HL-60 (cell line): ENCODE data around the gene HNRNPC.
A peak's percentile ranks its signal among the peaks of the same experiment; 100 is the strongest.

Source experiments
- DNase-seq, 2 experiments: peaks; one replicate each; pipeline ENCODE4 v3.0.0-alpha.2; 2010 to 2020; ENCODE audit warnings: low read depth in 1 of 2, low spot score in 1 of 2
- H3K27ac ChIP-seq: fragments of 250-450 bp; sonication (Bioruptor Pico); replicated peaks from 2 replicates; pipeline ENCODE4 v1.5.1; 2020; ENCODE audit warnings: mild to moderate bottlenecking, moderate library complexity
- H3K27me3 ChIP-seq: fragments of 250-450 bp; sonication (Bioruptor Pico); 2 replicates; pipeline ENCODE4 v1.5.1; 2021; ENCODE audit warnings: mild to moderate bottlenecking, moderate library complexity; ENCODE audit not compliant: insufficient read depth, poor library complexity, severe bottlenecking
- H3K4me3 ChIP-seq: replicated peaks from 2 replicates; pipeline ENCODE4 v1.5.1; 2011; ENCODE audit warnings: mild to moderate bottlenecking, control low read depth, low read length; ENCODE audit not compliant: insufficient read depth
- GABPA ChIP-seq: IDR thresholded peaks from 2 replicates; pipeline ENCODE4 v1.6.1; 2012; ENCODE audit warnings: low read depth
- POLR2AphosphoS5 ChIP-seq: IDR thresholded peaks from 2 replicates; pipeline ENCODE4 v1.6.1; 2012; ENCODE audit warnings: low read depth
- REST ChIP-seq: IDR thresholded peaks from 2 replicates; pipeline ENCODE4 v1.6.1; 2012; ENCODE audit warnings: low read depth; ENCODE audit not compliant: insufficient replicate concordance
- SPI1 ChIP-seq: IDR thresholded peaks from 2 replicates; pipeline ENCODE4 v1.6.1; 2012; ENCODE audit warnings: low read depth, mild to moderate bottlenecking, borderline replicate concordance
- TF ChIP-seq, protein P1 (sequence below): IDR thresholded peaks from one replicate; pipeline ENCODE4 v1.5.1; 2011; ENCODE audit warnings: low read length, control low read depth, inconsistent platforms; ENCODE audit not compliant: insufficient read depth

Gene HNRNPC

DNA sequence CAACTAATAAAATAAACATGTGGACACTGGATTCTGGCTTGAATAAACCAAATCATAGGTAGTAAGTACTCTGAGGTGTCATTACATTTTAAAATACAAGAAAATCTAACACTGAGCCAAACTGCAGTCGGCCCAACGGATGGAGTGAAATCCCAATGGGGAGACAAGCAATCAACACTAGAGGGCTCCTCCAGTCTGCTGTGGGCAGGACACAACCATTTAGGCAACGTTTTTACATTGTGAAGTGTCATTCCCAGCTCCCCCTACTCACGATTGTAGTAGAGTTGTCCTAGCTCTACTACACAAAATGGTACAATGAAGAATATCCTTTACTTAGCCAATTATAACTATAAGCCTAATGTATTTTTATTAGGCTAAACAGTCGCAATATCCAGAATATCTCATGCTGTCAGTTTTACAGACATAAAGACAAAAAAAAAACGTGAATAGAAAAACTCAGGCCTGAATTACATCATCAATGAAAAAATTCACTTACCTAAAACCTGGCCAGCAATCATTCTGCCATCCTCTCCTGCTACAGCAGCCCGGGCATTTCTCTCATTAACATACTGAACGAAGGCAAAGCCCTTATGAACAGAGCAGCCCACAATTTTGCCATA lies 35.7 kb downstream of the HNRNPC start:
- Histone ChIP-seq H3K27ac (no peak overlapping the region), H3K27me3 (no peaks in the 10 kb centered on the region), H3K4me3 (no peak overlapping the region)
- peak in 1 of 2 experiments; percentile 28 for DNase-seq
- TF ChIP-seq, protein P1, sequence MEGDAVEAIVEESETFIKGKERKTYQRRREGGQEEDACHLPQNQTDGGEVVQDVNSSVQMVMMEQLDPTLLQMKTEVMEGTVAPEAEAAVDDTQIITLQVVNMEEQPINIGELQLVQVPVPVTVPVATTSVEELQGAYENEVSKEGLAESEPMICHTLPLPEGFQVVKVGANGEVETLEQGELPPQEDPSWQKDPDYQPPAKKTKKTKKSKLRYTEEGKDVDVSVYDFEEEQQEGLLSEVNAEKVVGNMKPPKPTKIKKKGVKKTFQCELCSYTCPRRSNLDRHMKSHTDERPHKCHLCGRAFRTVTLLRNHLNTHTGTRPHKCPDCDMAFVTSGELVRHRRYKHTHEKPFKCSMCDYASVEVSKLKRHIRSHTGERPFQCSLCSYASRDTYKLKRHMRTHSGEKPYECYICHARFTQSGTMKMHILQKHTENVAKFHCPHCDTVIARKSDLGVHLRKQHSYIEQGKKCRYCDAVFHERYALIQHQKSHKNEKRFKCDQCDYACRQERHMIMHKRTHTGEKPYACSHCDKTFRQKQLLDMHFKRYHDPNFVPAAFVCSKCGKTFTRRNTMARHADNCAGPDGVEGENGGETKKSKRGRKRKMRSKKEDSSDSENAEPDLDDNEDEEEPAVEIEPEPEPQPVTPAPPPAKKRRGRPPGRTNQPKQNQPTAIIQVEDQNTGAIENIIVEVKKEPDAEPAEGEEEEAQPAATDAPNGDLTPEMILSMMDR = peak; percentile 16
- TF ChIP-seq REST = no peak

GRCh38 chr14:21231020-21231652 lies 38.1 kb downstream of the HNRNPC start:
- Histone ChIP-seq H3K27me3 (no peaks in the 10 kb centered on the region), H3K27ac (no peak overlapping the region), H3K4me3 (no peak overlapping the region)
- TF ChIP-seq SPI1 (no peak), REST (no peak), POLR2AphosphoS5 (no peak), GABPA (no peak)
- TF ChIP-seq, protein P1 = no peak
- DNase-seq = no peak

DNA sequence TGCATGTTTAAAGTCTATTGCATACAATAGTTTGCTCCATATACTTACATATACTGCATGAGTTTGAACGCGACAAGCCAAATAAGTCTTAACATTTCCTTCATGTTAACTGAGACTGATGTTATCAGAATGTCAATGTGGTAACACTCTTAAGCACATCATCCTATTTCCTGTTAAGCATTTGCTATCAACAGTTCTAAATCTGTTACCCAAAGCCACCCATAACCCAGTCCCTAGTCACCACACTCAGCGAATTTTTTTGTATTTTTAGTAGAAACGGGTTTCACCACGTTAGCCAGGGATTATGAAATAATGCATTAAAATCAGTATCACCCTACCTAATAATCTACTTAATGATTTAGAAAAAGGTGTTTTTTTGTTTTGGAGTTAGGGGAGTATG lies 39.4 kb downstream of the HNRNPC start:
- H3K27ac ChIP-seq = no peak overlapping the region
- H3K4me3 ChIP-seq = no peak overlapping the region
- no peaks in the 10 kb centered on the region for H3K27me3 ChIP-seq
- TF ChIP-seq REST (no peak), GABPA (no peak), SPI1 (no peak), POLR2AphosphoS5 (no peak)
- TF ChIP-seq, protein P1 = no peak
- DNase-seq = no peak
